HepG2 (cell line): ENCODE measurements around the gene NABP1. TPM values are rescaled to one million over a fixed set of nuclear protein-coding genes. Genes with fewer than 3 reads are reported as not detected.
A peak's percentile ranks its signal among the peaks of the same experiment; 100 is the strongest.

Experiments
- ATAC-seq: fragments of 200-7000 bp; cut with Tn5 transposase; 3 replicates; pipeline ENCODE4 v1.9.1; 2020; ENCODE audit warnings: mild to moderate bottlenecking, moderate library complexity
- BruUV-seq: library from RNA; stranded (reverse); fragments of 400-500 nt; replicated peaks from 2 replicates; lab custom pipeline; 2021; lab: Mats Ljungman, UMichigan
- CTCF ChIA-PET: fragments of 300-600 bp; formaldehyde crosslinking; extraction: SDS; loops from one replicate; lab custom pipeline; 2021; ENCODE audit warnings: low total read pairs, inconsistent platforms, low intra/inter-chr PET ratio; lab: Yijun Ruan, JAX
- POLR2A ChIA-PET: fragments of 350-600 bp; sonication (Branson Sonifier 250); formaldehyde crosslinking; loops from one replicate; lab custom pipeline; 2020; ENCODE audit warnings: antibody characterized with exemption, inconsistent platforms; lab: Yijun Ruan, JAX
- DNase-seq: peaks from one replicate; pipeline ENCODE4 v3.0.0-alpha.2; 2015; ENCODE audit warnings: low spot score
- FAIRE-seq: peaks from 3 replicates; lab custom pipeline; 2011; peaks lifted over from hg19 to GRCh38; lab: Jason Lieb, UNC
- H2AFZ ChIP-seq: one replicate; pipeline ENCODE4 v1.6.1; 2011; ENCODE audit warnings: low read length, inconsistent platforms
- H3K27ac ChIP-seq: fragments of 300-600 bp; 3 replicates; pipeline ENCODE4 v1.8.0; 2011; ENCODE audit warnings: mixed run types, mild to moderate bottlenecking, mixed read lengths, low read length, inconsistent platforms; ENCODE audit not compliant: insufficient read depth; ENCODE audit errors: extremely low read length
- H3K27me3 ChIP-seq, 2 experiments: fragments of 200-600 bp in 1 of 2; 2 replicates in 1 of 2; 3 replicates in 1 of 2; pipeline versions ENCODE4 v1.6.0 to v1.8.0; 2011; ENCODE audit warnings: low read length in 2 of 2, mild to moderate bottlenecking in 2 of 2, moderate library complexity in 2 of 2, inconsistent platforms in 1 of 2; ENCODE audit not compliant: insufficient read depth in 2 of 2, control insufficient read depth in 1 of 2
- H3K36me3 ChIP-seq, 2 experiments: fragments of 200-600 bp in 1 of 2; replicated peaks in 1 of 2; 2 replicates in 1 of 2; 3 replicates in 1 of 2; pipeline versions ENCODE4 v1.5.1 to v1.8.0; 2011; ENCODE audit warnings: low read length in 2 of 2, inconsistent platforms in 1 of 2; ENCODE audit not compliant: insufficient read depth in 2 of 2, control insufficient read depth in 1 of 2
- H3K4me1 ChIP-seq: 2 replicates; pipeline ENCODE4 v1.5.1; 2012; ENCODE audit warnings: low read length, inconsistent platforms; ENCODE audit not compliant: insufficient read depth
- H3K4me2 ChIP-seq: 2 replicates; pipeline ENCODE4 v1.6.0; 2011; ENCODE audit warnings: low read depth, low read length, inconsistent platforms
- H3K4me3 ChIP-seq, 3 experiments: fragments of 200-600 bp in 1 of 3; sonication (generic), shearing (Covaris generic) in 1 of 3; replicated peaks in 1 of 3; 2 replicates each; pipeline ENCODE4 v1.5.1; 2011 to 2016; ENCODE audit warnings: low read length in 3 of 3, inconsistent platforms in 2 of 3, low read depth in 2 of 3, mild to moderate bottlenecking in 2 of 3, control low read depth in 1 of 3, mixed read lengths in 1 of 3; ENCODE audit not compliant: insufficient read depth in 1 of 3
- H3K79me2 ChIP-seq: one replicate; pipeline ENCODE4 v1.6.1; 2011; ENCODE audit warnings: low read length, inconsistent platforms; ENCODE audit not compliant: insufficient read depth
- H3K9ac ChIP-seq: 2 replicates; pipeline ENCODE4 v1.6.0; 2011; ENCODE audit warnings: mild to moderate bottlenecking, low read depth, low read length, inconsistent platforms; ENCODE audit not compliant: insufficient read depth
- H3K9me3 ChIP-seq: 2 replicates; pipeline ENCODE4 v1.5.1; 2012; ENCODE audit warnings: mild to moderate bottlenecking, low read length
- H4K20me1 ChIP-seq: 2 replicates; pipeline ENCODE4 v1.6.0; 2011; ENCODE audit warnings: inconsistent platforms, mild to moderate bottlenecking, low read length, moderate library complexity; ENCODE audit not compliant: insufficient read depth
- AKAP8 ChIP-seq: sonication (generic); formaldehyde crosslinking; IDR thresholded peaks from 2 replicates; pipeline ENCODE4 v1.5.1; 2020; ENCODE audit warnings: mild to moderate bottlenecking, missing genetic modification reagents
- ATF7 ChIP-seq, 2 experiments: fragments of 450-650 bp in 1 of 2; sonication (generic) in 1 of 2; formaldehyde crosslinking in 1 of 2; IDR thresholded peaks; 2 replicates each; pipeline versions ENCODE4 v1.4.0 to v1.6.1; 2016 to 2020; ENCODE audit warnings: antibody characterized with exemption in 1 of 2, mild to moderate bottlenecking in 1 of 2, missing genetic modification reagents in 1 of 2
- JARID2 ChIP-seq: sonication (generic); formaldehyde crosslinking; IDR thresholded peaks from 2 replicates; pipeline ENCODE4 v1.8.1; 2023; ENCODE audit warnings: missing genetic modification reagents, inconsistent platforms; ENCODE audit not compliant: insufficient replicate concordance
- MAFF ChIP-seq: IDR thresholded peaks from 2 replicates; pipeline ENCODE4 v1.6.1; 2011; ENCODE audit warnings: low read depth, low read length, improper control_type of control experiment
- MAFK ChIP-seq, 2 experiments: IDR thresholded peaks in 1 of 2; conservative IDR thresholded peaks in 1 of 2; 2 replicates each; pipeline ENCODE4 v1.6.1; 2011; ENCODE audit warnings: improper control_type of control experiment in 2 of 2, low read length in 2 of 2
- MYNN ChIP-seq: sonication (generic); formaldehyde crosslinking; IDR thresholded peaks from 2 replicates; pipeline ENCODE4 v1.4.0; 2020; ENCODE audit warnings: mild to moderate bottlenecking, low read depth, missing genetic modification reagents
- PAWR ChIP-seq: sonication (generic); formaldehyde crosslinking; IDR thresholded peaks from 2 replicates; pipeline ENCODE4 v1.4.0; 2020; ENCODE audit warnings: missing genetic modification reagents, mild to moderate bottlenecking, borderline replicate concordance
- PHF21A ChIP-seq: sonication (generic); formaldehyde crosslinking; IDR thresholded peaks from 2 replicates; pipeline ENCODE4 v1.5.0; 2020; ENCODE audit warnings: mild to moderate bottlenecking, missing genetic modification reagents
- POLR2A ChIP-seq, 2 experiments: IDR thresholded peaks; 2 replicates each; pipeline ENCODE4 v1.6.1; 2011; ENCODE audit warnings: low read depth in 2 of 2, low read length in 2 of 2, mild to moderate bottlenecking in 1 of 2, moderate library complexity in 1 of 2; ENCODE audit not compliant: insufficient read depth in 1 of 2
- POLR2G ChIP-seq: fragments of 200-400 bp; formaldehyde crosslinking; IDR thresholded peaks from 2 replicates; pipeline ENCODE4 v1.6.1; 2018; ENCODE audit warnings: mild to moderate bottlenecking, low read depth, low read length, moderate library complexity
- RARA ChIP-seq: IDR thresholded peaks from 2 replicates; pipeline ENCODE4 v1.6.1; 2016; ENCODE audit warnings: missing genetic modification reagents, missing compliant biosample characterization
- ZNF343 ChIP-seq: sonication (generic); formaldehyde crosslinking; IDR thresholded peaks from 2 replicates; pipeline ENCODE4 v1.4.0; 2020; ENCODE audit warnings: mild to moderate bottlenecking, missing genetic modification reagents
- ZNF546 ChIP-seq: sonication (generic); formaldehyde crosslinking; conservative IDR thresholded peaks from 2 replicates; pipeline ENCODE4 v1.8.1; 2023; ENCODE audit warnings: mild to moderate bottlenecking, missing genetic modification reagents
- ZNF660 ChIP-seq: sonication (generic); formaldehyde crosslinking; IDR thresholded peaks from 2 replicates; pipeline ENCODE4 v1.5.1; 2020; ENCODE audit warnings: mild to moderate bottlenecking, low read depth, missing genetic modification reagents, borderline replicate concordance
- WGBS: methylation state at CpG from one replicate; pipeline ENCODE4 v1.1.6; 2017; ENCODE audit warnings: low lambda C conversion rate; 5-methylcytosine and 5-hydroxymethylcytosine counted together
- in situ Hi-C: cut with HindIII; loops from 2 replicates; pipeline ENCODE4 v1.10.0; 2017; ENCODE audit warnings: low pct_unique_long_range_greater_than_20kb; ENCODE audit not compliant: extremely low pct_ligation_motif_present
- intact Hi-C: fragments of 100-400 bp; cut with micrococcal nuclease; formaldehyde crosslinking; loops from one replicate; pipeline ENCODE4 v1.10.0; 2022; ENCODE audit not compliant: unreplicated experiment
- polyA plus RNA-seq, 8 experiments: library from polyadenylated mRNA; depleted of rRNA in 3 of 8; stranded (reverse) in 7 of 8; unstranded in 1 of 8; fragments of >200 nt; fragmentation: Illumina TruSeq in 4 of 8; extraction: Trizol in 4 of 8; gene quantifications; 2 replicates each; pipeline versions ENCODE4 v1.2.1 to v1.2.3, GENCODE V29; 2011 to 2016; ENCODE audit warnings: low read depth in 4 of 8, missing spikeins in 1 of 8, mixed read lengths in 1 of 8; ENCODE audit not compliant: insufficient read depth in 1 of 8
- total RNA-seq, 5 experiments: library from RNA; depleted of rRNA; stranded (reverse); fragments of >200 nt; fragmentation: Illumina TruSeq; extraction: Trizol; gene quantifications; 2 replicates each; pipeline ENCODE4 v1.2.3, GENCODE V29; 2016; ENCODE audit warnings: low read depth in 1 of 5
- TF ChIP-seq, protein P1 (sequence below): sonication (generic); formaldehyde crosslinking; IDR thresholded peaks from 2 replicates; pipeline ENCODE4 v1.5.0; 2020; ENCODE audit warnings: missing genetic modification reagents

Gene NABP1
- total and polyA plus RNA-seq, 2 of the 13 experiments (the other 11 are each of a cell fraction or from before 2014, with no cell fraction given), result 14.9 to 19.8 TPM

DNA sequence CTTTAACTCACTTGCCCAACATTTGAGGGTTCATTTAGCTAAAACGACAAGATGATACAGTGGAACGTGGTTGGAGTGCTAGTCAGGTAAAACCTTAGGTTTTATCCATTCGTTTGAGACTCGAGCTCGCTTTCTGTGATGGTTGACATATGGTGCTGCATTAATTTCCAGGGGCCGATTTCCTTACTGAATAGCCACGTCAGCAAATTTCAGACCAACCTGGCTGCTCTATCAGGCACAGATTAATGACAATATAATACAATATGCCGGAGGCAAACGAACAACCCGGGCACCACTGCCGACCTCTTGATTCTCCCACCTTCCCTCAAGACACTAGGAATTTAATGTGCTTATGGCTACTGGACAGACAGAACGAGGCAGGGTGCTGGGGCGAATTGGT, 42.0 kb downstream of the NABP1 start:
- Histone ChIP-seq H3K27me3 (no peaks in the 10 kb centered on the region), H4K20me1 (no peaks in the 10 kb centered on the region), H3K9ac (no peak overlapping the region), H3K27ac (no peak overlapping the region), H3K9me3 (no peaks in the 10 kb centered on the region), H2AFZ (no peak overlapping the region), H3K4me1 (no peaks in the 10 kb centered on the region), H3K4me2 (no peak overlapping the region), H3K79me2 (no peaks in the 10 kb centered on the region), H3K36me3 (no peaks in the 10 kb centered on the region), H3K4me3 (no peak overlapping the region)
- intact Hi-C loops, result no loop called here
- WGBS, result 45% methylated on average over 13 of the region's 13 CpGs
- ChIA-PET CTCF (no interaction called here), POLR2A (no interaction called here)
- no TSS peak for BruUV-seq
- ATAC-seq (no peak), FAIRE-seq (no peak), DNase-seq (no peak)
- TF ChIP-seq, protein P1, sequence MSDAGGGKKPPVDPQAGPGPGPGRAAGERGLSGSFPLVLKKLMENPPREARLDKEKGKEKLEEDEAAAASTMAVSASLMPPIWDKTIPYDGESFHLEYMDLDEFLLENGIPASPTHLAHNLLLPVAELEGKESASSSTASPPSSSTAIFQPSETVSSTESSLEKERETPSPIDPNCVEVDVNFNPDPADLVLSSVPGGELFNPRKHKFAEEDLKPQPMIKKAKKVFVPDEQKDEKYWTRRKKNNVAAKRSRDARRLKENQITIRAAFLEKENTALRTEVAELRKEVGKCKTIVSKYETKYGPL (CRISPR knock-in tag), result no peak
- TF ChIP-seq POLR2A (IDR thresholded peaks at IDR 0.05; ENCODE audit: insufficient read depth in 1 of 2, low read depth in 2 of 2, low read length in 2 of 2) (no peak), ZNF546 (CRISPR knock-in tag) (no peak), MAFF (peak; percentile 99), MAFK (conservative IDR thresholded peaks at IDR 0.05 in 1 of 2, IDR thresholded peaks at IDR 0.05 in 1 of 2; ENCODE audit: low read length in 2 of 2) (peak; percentile 97 to 99), MYNN (no peak)
- in situ Hi-C loops, result no loop called here

DNA sequence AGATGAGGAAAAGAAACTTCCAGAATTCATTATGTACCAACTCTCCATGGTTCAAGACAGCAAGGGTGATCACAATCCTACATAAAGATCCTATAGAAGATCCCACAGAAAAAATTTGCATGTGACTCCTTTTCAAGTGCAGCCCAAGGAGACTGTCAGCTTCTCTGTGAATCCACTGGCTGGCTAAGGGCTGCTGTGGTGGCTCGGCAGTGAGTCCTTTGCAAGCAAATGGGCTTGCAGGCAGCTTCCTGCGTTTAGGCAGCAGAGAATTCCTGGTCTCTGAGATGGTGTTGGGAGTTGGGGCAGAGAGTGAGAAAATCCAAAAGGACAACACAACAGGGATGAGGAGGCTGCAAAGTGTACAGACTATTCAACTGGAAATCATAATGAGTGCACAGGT, 43.4 kb downstream of the NABP1 start:
- Histone ChIP-seq H3K27ac (no peak overlapping the region), H3K36me3 (no peaks in the 10 kb centered on the region), H3K9ac (no peak overlapping the region), H3K27me3 (no peaks in the 10 kb centered on the region), H3K79me2 (no peaks in the 10 kb centered on the region), H4K20me1 (no peaks in the 10 kb centered on the region), H3K4me3 (no peak overlapping the region), H3K4me2 (no peak overlapping the region), H3K9me3 (no peaks in the 10 kb centered on the region), H2AFZ (no peak overlapping the region), H3K4me1 (no peaks in the 10 kb centered on the region)
- ChIA-PET POLR2A (no interaction called here), CTCF (no interaction called here)
- 0% methylated on average over 2 of the region's 2 CpGs for WGBS
- no TSS peak for BruUV-seq
- in situ Hi-C loops, result no loop called here
- ATAC-seq, result no peak
- intact Hi-C loops, result no loop called here
- no peak for DNase-seq
- FAIRE-seq, result no peak
- no peak for TF ChIP-seq RARA (CRISPR knock-in tag)
- no peak for TF ChIP-seq JARID2 (CRISPR knock-in tag)
- no peak for TF ChIP-seq ZNF343 (CRISPR knock-in tag)
- TF ChIP-seq AKAP8 (CRISPR knock-in tag), result no peak
- TF ChIP-seq PAWR, result no peak
- no peak for TF ChIP-seq ATF7 (IDR thresholded peaks at IDR 0.05)
- no peak for TF ChIP-seq ATF7 (CRISPR knock-in tag; IDR thresholded peaks at IDR 0.05)
- TF ChIP-seq PHF21A, result no peak
- no peak for TF ChIP-seq ZNF660 (CRISPR knock-in tag)
- no peak for TF ChIP-seq POLR2G
